HepG2 (cell line): ENCODE results near the gene PRICKLE3. TPM values are rescaled to one million over a fixed set of nuclear protein-coding genes. Genes with fewer than 3 reads are reported as not detected.
A peak's percentile ranks its signal among the peaks of the same experiment; 100 is the strongest.

Experiments
- ELF3 ChIP-seq: IDR thresholded peaks from 2 replicates; pipeline ENCODE4 v1.6.1; 2016; ENCODE audit warnings: missing genetic modification reagents, missing compliant biosample characterization
- KMT2B ChIP-seq: IDR thresholded peaks from 2 replicates; pipeline ENCODE4 v1.6.1; 2016; ENCODE audit warnings: missing genetic modification reagents, missing compliant biosample characterization
- MAFF ChIP-seq: IDR thresholded peaks from 2 replicates; pipeline ENCODE4 v1.6.1; 2011; ENCODE audit warnings: low read depth, low read length, improper control_type of control experiment
- MYC ChIP-seq: sonication (generic); formaldehyde crosslinking; IDR thresholded peaks from 2 replicates; pipeline ENCODE4 v1.9.0; 2021; ENCODE audit warnings: missing genetic modification reagents, borderline replicate concordance
- PHF20 ChIP-seq: sonication (generic); formaldehyde crosslinking; IDR thresholded peaks from 2 replicates; pipeline ENCODE4 v1.5.0; 2020; ENCODE audit warnings: mild to moderate bottlenecking, missing genetic modification reagents
- TFAP4 ChIP-seq: sonication (generic); IDR thresholded peaks from 2 replicates; pipeline ENCODE4 v1.6.1; 2016; ENCODE audit warnings: low read depth, borderline replicate concordance
- ZNF207 ChIP-seq: fragments of 450-650 bp; IDR thresholded peaks from 2 replicates; pipeline ENCODE4 v1.6.1; 2016; ENCODE audit warnings: antibody characterized with exemption, borderline replicate concordance
- ZNF280D ChIP-seq: sonication (generic); formaldehyde crosslinking; IDR thresholded peaks from 2 replicates; pipeline ENCODE4 v1.5.1; 2020; ENCODE audit warnings: mild to moderate bottlenecking, missing genetic modification reagents
- ZNF331 ChIP-seq: sonication (generic); formaldehyde crosslinking; IDR thresholded peaks from 2 replicates; pipeline ENCODE4 v1.4.0; 2020; ENCODE audit warnings: missing genetic modification reagents
- ZNF446 ChIP-seq: sonication (generic); formaldehyde crosslinking; IDR thresholded peaks from 2 replicates; pipeline ENCODE4 v1.5.0; 2020; ENCODE audit warnings: mild to moderate bottlenecking, missing genetic modification reagents
- ZNF460 ChIP-seq: sonication (generic); formaldehyde crosslinking; IDR thresholded peaks from 2 replicates; pipeline ENCODE4 v1.5.1; 2020; ENCODE audit warnings: missing genetic modification reagents, mild to moderate bottlenecking, borderline replicate concordance
- ZNF597 ChIP-seq: sonication (generic); formaldehyde crosslinking; IDR thresholded peaks from 2 replicates; pipeline ENCODE4 v1.5.0; 2020; ENCODE audit warnings: missing genetic modification reagents
- ZNF7 ChIP-seq: IDR thresholded peaks from 2 replicates; pipeline ENCODE4 v1.6.1; 2016; ENCODE audit warnings: missing biosample characterization, missing genetic modification reagents
- ZNF768 ChIP-seq: sonication (generic); formaldehyde crosslinking; IDR thresholded peaks from 2 replicates; pipeline ENCODE4 v1.4.0; 2020; ENCODE audit warnings: missing genetic modification reagents
- ZNF776 ChIP-seq: sonication (generic); formaldehyde crosslinking; IDR thresholded peaks from 2 replicates; pipeline ENCODE4 v1.4.0; 2020; ENCODE audit warnings: mild to moderate bottlenecking, missing genetic modification reagents
- polyA plus RNA-seq, 8 experiments: library from polyadenylated mRNA; depleted of rRNA in 3 of 8; stranded (reverse) in 7 of 8; unstranded in 1 of 8; fragments of >200 nt; fragmentation: Illumina TruSeq in 4 of 8; extraction: Trizol in 4 of 8; gene quantifications; 2 replicates each; pipeline versions ENCODE4 v1.2.1 to v1.2.3, GENCODE V29; 2011 to 2016; ENCODE audit warnings: low read depth in 4 of 8, missing spikeins in 1 of 8, mixed read lengths in 1 of 8; ENCODE audit not compliant: insufficient read depth in 1 of 8
- total RNA-seq, 5 experiments: library from RNA; depleted of rRNA; stranded (reverse); fragments of >200 nt; fragmentation: Illumina TruSeq; extraction: Trizol; gene quantifications; 2 replicates each; pipeline ENCODE4 v1.2.3, GENCODE V29; 2016; ENCODE audit warnings: low read depth in 1 of 5
- TF ChIP-seq, protein P1 (sequence below), 2 experiments: IDR thresholded peaks; 2 replicates each; pipeline ENCODE4 v1.6.1; 2011 to 2012; ENCODE audit warnings: low read length in 2 of 2, borderline replicate concordance in 1 of 2, low read depth in 1 of 2, mild to moderate bottlenecking in 1 of 2, moderate library complexity in 1 of 2
- TF ChIP-seq, protein P2 (sequence below): sonication (generic); formaldehyde crosslinking; IDR thresholded peaks from 2 replicates; pipeline ENCODE4 v1.8.1; 2023; ENCODE audit warnings: mild to moderate bottlenecking, missing genetic modification reagents, borderline replicate concordance
- TF ChIP-seq, protein P3 (sequence below): sonication (generic); formaldehyde crosslinking; IDR thresholded peaks from 2 replicates; pipeline ENCODE4 v1.5.0; 2020; ENCODE audit warnings: missing genetic modification reagents

PRICKLE3 gene
- total and polyA plus RNA-seq, 2 of the 13 experiments (the other 11 are each of a cell fraction or from before 2014, with no cell fraction given) = 2.6 TPM

DNA sequence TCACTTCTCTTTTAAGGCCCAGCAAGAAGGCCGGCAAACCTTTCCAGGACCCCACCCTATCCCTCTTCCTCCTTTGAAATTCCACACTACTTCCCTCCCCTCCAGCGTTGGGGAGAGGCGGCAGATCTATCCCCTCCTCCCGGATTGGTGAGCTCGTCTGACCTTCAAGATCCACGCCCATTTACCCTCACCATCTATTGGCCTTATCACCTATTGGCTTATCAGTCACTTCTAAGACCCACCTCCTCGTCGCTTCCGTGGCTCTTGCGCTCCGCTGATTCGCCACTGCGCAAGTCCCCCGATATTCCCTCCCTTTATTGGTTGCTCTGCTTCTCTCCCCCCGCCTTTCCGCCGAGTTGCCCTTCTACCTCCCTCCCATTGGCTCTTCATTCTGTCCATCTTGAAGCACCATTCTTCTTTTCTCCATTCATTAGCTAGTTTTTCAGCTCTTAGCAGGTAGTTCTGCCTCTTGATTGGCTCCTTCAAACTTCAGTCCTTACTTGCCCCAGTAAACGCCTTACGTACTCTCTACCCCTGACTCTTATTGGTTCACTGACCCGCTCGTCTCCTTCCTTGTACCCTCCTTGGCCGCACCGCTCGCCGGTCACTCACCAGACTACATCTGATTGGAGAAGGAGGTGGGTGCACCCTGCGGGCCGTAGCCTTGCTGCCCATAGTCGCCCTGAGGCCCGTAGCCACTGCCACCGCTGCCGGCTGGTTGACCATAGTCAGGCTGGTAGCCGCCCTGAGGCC lies 4.8 kb upstream of the PRICKLE3 start (continued):
- TF ChIP-seq, protein P1, sequence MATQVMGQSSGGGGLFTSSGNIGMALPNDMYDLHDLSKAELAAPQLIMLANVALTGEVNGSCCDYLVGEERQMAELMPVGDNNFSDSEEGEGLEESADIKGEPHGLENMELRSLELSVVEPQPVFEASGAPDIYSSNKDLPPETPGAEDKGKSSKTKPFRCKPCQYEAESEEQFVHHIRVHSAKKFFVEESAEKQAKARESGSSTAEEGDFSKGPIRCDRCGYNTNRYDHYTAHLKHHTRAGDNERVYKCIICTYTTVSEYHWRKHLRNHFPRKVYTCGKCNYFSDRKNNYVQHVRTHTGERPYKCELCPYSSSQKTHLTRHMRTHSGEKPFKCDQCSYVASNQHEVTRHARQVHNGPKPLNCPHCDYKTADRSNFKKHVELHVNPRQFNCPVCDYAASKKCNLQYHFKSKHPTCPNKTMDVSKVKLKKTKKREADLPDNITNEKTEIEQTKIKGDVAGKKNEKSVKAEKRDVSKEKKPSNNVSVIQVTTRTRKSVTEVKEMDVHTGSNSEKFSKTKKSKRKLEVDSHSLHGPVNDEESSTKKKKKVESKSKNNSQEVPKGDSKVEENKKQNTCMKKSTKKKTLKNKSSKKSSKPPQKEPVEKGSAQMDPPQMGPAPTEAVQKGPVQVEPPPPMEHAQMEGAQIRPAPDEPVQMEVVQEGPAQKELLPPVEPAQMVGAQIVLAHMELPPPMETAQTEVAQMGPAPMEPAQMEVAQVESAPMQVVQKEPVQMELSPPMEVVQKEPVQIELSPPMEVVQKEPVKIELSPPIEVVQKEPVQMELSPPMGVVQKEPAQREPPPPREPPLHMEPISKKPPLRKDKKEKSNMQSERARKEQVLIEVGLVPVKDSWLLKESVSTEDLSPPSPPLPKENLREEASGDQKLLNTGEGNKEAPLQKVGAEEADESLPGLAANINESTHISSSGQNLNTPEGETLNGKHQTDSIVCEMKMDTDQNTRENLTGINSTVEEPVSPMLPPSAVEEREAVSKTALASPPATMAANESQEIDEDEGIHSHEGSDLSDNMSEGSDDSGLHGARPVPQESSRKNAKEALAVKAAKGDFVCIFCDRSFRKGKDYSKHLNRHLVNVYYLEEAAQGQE (IDR thresholded peaks at IDR 0.05; ENCODE audit: borderline replicate concordance in 1 of 2, low read depth in 1 of 2, low read length in 2 of 2) = no peak
- TF ChIP-seq ZNF597 (CRISPR knock-in tag) (no peak), MAFF (no peak), ZNF331 (CRISPR knock-in tag) (0 out of 2 replicates have a peak, but pooled peaks have one; percentile 9), ZNF768 (CRISPR knock-in tag) (no peak), ZNF446 (CRISPR knock-in tag) (no peak), ZNF207 (no peak), MYC (CRISPR knock-in tag) (peak; percentile 22; the same call in 1 of the 2 replicates), KMT2B (CRISPR knock-in tag) (no peak), ZNF460 (no peak), ZNF7 (CRISPR knock-in tag) (no peak), ZNF280D (CRISPR knock-in tag) (no peak), ELF3 (0 out of 2 replicates have a peak, but pooled peaks have one; percentile 19), PHF20 (CRISPR knock-in tag) (peak; percentile 69), TFAP4 (no peak; the same call in 1 of the 2 replicates), ZNF776 (CRISPR knock-in tag) (no peak)
- TF ChIP-seq, protein P2, sequence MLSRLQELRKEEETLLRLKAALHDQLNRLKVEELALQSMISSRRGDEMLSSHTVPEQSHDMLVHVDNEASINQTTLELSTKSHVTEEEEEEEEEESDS = no peak
- TF ChIP-seq, protein P3, sequence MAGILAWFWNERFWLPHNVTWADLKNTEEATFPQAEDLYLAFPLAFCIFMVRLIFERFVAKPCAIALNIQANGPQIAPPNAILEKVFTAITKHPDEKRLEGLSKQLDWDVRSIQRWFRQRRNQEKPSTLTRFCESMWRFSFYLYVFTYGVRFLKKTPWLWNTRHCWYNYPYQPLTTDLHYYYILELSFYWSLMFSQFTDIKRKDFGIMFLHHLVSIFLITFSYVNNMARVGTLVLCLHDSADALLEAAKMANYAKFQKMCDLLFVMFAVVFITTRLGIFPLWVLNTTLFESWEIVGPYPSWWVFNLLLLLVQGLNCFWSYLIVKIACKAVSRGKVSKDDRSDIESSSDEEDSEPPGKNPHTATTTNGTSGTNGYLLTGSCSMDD (CRISPR knock-in tag) = no peak
